ENCODE results near the gene SRCAP. TPM values are rescaled to one million over a fixed set of nuclear protein-coding genes. Genes with fewer than 3 reads are reported as not detected.

The SRCAP gene
- total and polyA plus RNA-seq, 2 experiments from 2014 or later: 15.3 to 33.6 TPM

DNA sequence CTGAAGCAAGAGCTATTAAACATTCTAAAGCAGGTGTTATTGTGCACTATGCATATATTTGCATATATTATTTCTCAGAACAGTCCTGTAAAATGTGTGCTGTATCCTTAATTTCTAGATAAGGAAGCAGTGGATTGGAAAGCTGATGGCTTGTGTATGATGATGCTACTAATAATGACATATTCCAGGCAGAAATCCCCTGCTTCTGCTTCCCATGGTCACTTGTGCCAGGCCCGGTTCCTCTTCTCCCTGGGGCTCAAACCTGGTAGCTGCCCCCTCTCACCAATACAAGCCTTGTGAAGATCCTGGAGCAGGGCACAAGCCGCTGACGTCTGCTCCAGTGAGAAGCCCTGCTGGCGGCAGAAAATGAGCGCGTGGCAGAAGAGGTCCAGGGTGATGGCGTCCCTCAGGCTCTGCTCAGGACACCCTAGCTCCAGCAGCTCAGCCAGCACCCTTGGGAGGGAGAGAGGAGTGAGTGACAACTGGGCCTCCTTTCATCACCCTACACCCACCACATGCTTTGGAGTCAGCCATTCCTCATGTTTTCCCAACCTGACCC, 61.1 kb downstream of the SRCAP start:
- Histone ChIP-seq H3K4me1 (ENCODE audit: insufficient read depth) (peaks cover 17% of the 10 kb centered on the region), H3K9me2 (replicated peaks; ENCODE audit: insufficient read depth) (no peaks in the 10 kb centered on the region), H3K9me3 (ENCODE audit: low read depth) (no peaks in the 10 kb centered on the region), H2AFZ (no peak overlapping the region), H4K20me1 (ENCODE audit: insufficient read depth, poor library complexity, severe bottlenecking) (no peaks in the 10 kb centered on the region), H3K27ac (no peak overlapping the region), H3K36me3 (replicated peaks; ENCODE audit: insufficient read depth, low read depth) (no peaks in the 10 kb centered on the region), H3K79me2 (peaks cover 26% of the 10 kb centered on the region), H3K4me3 (no peak overlapping the region), H3K4me2 (no peak overlapping the region), H3K27me3 (no peaks in the 10 kb centered on the region)
- TF ChIP-seq EZH2phosphoT487 (IDR thresholded peaks at IDR 0.05; ENCODE audit: low read depth, severe bottlenecking, unreplicated experiment) (no peak), EZH2 (IDR thresholded peaks at IDR 0.05; ENCODE audit: borderline replicate concordance) (no peak), CTCF (IDR thresholded peaks at IDR 0.05; ENCODE audit: poor library complexity) (no peak)
- no peak for DNase-seq (ENCODE audit: low spot score)
- WGBS (ENCODE audit: low lambda C conversion rate, missing lambda C conversion rate): 96% methylated on average over 7 of the region's 7 CpGs

DNA sequence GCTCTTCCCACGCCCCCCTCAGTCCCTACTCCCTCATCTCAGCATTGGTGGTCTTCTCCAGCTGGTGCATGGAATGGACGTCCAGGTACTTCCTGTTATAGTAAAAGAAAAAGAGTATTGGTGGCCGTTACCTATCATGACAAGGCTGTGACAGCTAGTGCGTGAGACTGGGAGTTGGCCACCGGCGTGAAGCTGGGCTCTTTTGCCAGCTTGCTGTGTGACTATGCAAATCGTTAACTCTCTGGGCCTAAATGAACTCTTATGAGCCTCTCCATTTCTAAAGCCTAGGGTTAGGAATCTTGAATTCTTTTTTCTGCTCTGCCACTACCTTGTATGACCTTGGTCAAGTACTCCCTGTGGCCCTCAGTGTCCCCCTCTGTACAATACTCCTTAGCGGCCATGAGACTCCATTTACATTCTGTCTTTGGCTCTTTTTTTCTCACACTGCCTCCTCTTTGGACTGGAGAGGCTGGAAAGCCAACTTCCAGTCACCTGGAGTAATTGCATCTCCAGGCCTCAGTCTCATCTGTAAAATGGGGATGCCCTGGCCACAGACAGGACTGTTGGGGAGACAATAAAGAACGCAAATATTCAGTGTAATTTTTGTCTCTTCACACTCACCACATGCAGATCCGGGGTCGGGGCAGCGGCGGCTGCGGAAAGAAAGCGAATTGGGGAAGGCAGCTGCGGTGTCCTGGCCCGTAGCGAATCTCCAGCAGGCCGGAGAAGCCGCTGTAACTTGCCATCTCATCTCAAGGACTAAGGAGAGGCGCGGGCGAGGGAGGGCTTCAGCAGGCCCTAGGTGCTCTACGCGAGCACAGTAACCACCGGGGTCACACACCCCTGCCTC, 61.8 kb downstream of the SRCAP start:
- Histone ChIP-seq H2AFZ (peak overlapping the region; percentile 70), H3K4me2 (peak overlapping the region; percentile 88), H4K20me1 (ENCODE audit: insufficient read depth, poor library complexity, severe bottlenecking) (no peaks in the 10 kb centered on the region), H3K36me3 (replicated peaks; ENCODE audit: insufficient read depth, low read depth) (no peaks in the 10 kb centered on the region), H3K27me3 (no peaks in the 10 kb centered on the region), H3K4me1 (ENCODE audit: insufficient read depth) (peaks cover 17% of the 10 kb centered on the region), H3K9me3 (ENCODE audit: low read depth) (no peaks in the 10 kb centered on the region), H3K4me3 (peak overlapping the region; percentile 51), H3K27ac (peak overlapping the region; percentile 32), H3K79me2 (peaks cover 28% of the 10 kb centered on the region), H3K9me2 (replicated peaks; ENCODE audit: insufficient read depth) (no peaks in the 10 kb centered on the region)
- WGBS (ENCODE audit: low lambda C conversion rate, missing lambda C conversion rate): 35% methylated on average over 26 of the region's 26 CpGs
- no peak for DNase-seq (ENCODE audit: low spot score)
- TF ChIP-seq EZH2phosphoT487 (IDR thresholded peaks at IDR 0.05; ENCODE audit: low read depth, severe bottlenecking, unreplicated experiment): no peak
- TF ChIP-seq CTCF (IDR thresholded peaks at IDR 0.05; ENCODE audit: poor library complexity): no peak
- no peak for TF ChIP-seq EZH2 (IDR thresholded peaks at IDR 0.05; ENCODE audit: borderline replicate concordance)

DNA sequence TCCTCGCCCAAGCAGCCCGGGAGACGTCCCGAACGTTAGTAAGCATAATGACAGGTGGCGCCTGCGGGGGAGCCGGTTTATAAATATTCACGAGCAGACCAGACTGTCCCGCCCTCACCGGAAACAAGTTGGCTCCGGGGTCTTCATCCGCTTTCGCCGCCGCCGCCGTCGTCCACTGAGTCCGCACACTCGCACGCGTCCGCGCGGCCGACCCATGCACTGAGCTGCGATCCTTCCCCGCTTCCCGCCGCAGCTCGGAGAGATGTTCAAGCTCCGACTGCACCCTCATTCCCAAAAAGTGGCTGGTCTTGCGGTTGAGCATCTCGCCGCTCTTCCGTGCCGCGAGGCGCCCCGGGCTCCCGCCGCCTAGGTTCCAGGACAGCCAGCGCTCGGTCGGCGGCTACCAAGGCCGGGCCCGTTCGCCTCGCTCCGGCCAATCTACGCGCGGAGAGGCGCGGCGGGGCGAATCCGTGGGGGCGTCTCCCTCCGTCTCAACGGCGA, 62.5 kb downstream of the SRCAP start:
- Histone ChIP-seq H3K9me2 (replicated peaks; ENCODE audit: insufficient read depth) (no peaks in the 10 kb centered on the region), H3K79me2 (peaks cover 28% of the 10 kb centered on the region), H4K20me1 (ENCODE audit: insufficient read depth, poor library complexity, severe bottlenecking) (no peaks in the 10 kb centered on the region), H2AFZ (peak overlapping the region; percentile 70), H3K27ac (peak overlapping the region; percentile 32), H3K9me3 (ENCODE audit: low read depth) (no peaks in the 10 kb centered on the region), H3K27me3 (no peaks in the 10 kb centered on the region), H3K4me1 (ENCODE audit: insufficient read depth) (peaks cover 17% of the 10 kb centered on the region), H3K4me2 (peak overlapping the region; percentile 88), H3K36me3 (replicated peaks; ENCODE audit: insufficient read depth, low read depth) (no peaks in the 10 kb centered on the region), H3K4me3 (peak overlapping the region; percentile 51)
- DNase-seq (ENCODE audit: low spot score): peak; percentile 58
- TF ChIP-seq CTCF (IDR thresholded peaks at IDR 0.05; ENCODE audit: poor library complexity): no peak
- WGBS (ENCODE audit: low lambda C conversion rate, missing lambda C conversion rate): 1% methylated on average over 56 of the region's 64 CpGs

Measured in hepatocyte (in vitro differentiated cells).